Large intestine (tissue), 3 donors: ENCODE measurements around the gene NUP62. TPM values are rescaled to one million over a fixed set of nuclear protein-coding genes. Genes with fewer than 3 reads are reported as not detected.

Source experiments
- DNase-seq, 2 donors: peaks; one replicate each; pipeline versions ENCODE4 v3.0.0 to v3.0.0-alpha.2; 2013
- H3K27ac ChIP-seq: one replicate; pipeline ENCODE4 v1.5.1; 2013; ENCODE audit warnings: low read length
- H3K27me3 ChIP-seq: 2 replicates; pipeline ENCODE4 v1.6.1; 2013; ENCODE audit warnings: low read length; ENCODE audit not compliant: control insufficient read depth, insufficient read depth
- H3K36me3 ChIP-seq: 2 replicates; pipeline ENCODE4 v1.6.1; 2013; ENCODE audit warnings: low read length; ENCODE audit not compliant: control insufficient read depth, insufficient read depth
- H3K4me1 ChIP-seq: one replicate; pipeline ENCODE4 v1.6.1; 2013; ENCODE audit warnings: low read length; ENCODE audit not compliant: control insufficient read depth, insufficient read depth
- H3K4me3 ChIP-seq: one replicate; pipeline ENCODE4 v1.5.1; 2013; ENCODE audit warnings: low read length
- H3K9me3 ChIP-seq: one replicate; pipeline ENCODE4 v1.6.1; 2013; ENCODE audit warnings: mild to moderate bottlenecking, low read depth, low read length, moderate library complexity; ENCODE audit not compliant: control insufficient read depth
- WGBS: methylation state at CpG from one replicate; pipeline ENCODE4 v1.1.5; 2013; ENCODE audit warnings: low lambda C conversion rate; ENCODE audit not compliant: insufficient coverage; 5-methylcytosine and 5-hydroxymethylcytosine counted together
- polyA plus RNA-seq: library from polyadenylated mRNA; unstranded; fragments of 120-200 nt; gene quantifications from one replicate; pipeline ENCODE4 v1.2.1, GENCODE V29; 2013

NUP62 gene
- polyA plus RNA-seq, 1 donor: 46.2 TPM

DNA sequence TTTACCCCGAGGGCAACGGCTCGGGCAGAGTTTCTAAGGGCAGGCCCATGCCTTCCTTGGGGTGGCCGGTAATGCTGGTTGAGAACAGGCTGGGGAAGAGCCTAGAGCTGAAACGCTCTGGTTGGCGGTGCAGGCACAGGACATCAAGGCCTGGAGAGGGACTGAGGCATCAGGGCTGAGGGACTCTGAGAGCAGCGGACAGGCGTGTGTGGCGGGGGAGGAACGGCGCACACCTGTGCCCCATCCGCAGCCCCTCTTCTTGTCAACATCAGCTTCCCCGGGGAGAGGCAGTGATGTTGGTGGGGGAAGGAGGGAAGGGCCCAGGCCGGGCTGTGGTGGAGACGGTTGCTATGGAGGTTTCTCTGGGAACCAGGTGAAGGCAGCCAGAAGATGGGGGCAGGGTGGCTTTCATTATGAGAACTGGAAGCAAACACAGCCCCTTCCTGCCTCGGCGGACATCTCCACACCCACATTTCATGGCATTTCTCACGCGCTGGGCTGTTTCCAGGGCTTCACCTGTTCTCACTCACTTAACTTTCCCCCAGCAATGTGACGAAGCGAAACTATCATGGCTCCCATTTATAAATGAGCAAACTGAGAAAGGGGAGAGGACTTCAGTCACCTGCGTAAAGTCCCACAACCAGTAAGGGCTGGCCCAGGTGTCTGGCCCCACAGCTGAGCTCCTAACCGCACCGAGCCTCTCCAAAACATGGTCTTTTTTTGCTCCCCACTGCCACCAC is 8.5 kb downstream of the NUP62 start:
- DNase-seq: no peak
- Histone ChIP-seq H3K4me1 (no peaks in the 10 kb centered on the region), H3K4me3 (no peak overlapping the region), H3K27ac (no peak overlapping the region), H3K27me3 (no peaks in the 10 kb centered on the region), H3K9me3 (no peaks in the 10 kb centered on the region), H3K36me3 (peaks cover 67% of the 10 kb centered on the region)
- no CpG with 5 or more reads among the region's 24 CpGs for WGBS

DNA sequence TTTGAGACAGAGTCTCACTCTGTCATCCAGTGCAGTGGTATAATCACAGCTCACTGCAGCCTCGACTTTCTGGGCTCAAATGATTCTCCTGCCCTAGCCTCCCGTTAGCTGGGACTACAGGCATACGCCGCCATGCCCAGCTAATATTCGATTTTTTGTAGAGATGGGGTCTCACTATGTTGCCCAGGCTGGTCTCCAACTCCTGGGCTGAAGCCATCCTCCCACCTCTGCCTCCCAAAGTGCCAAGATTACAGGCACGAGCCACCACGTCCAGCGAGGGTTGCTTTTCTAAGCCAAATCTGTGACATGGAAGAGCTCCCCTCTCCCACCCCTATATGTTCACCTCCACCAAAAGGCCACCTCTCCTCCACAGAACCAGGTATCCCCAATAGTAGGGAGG is 11.2 kb downstream of the NUP62 start:
- H3K27ac ChIP-seq: no peak overlapping the region
- peaks cover 3% of the 10 kb centered on the region for H3K4me1 ChIP-seq
- no peak for DNase-seq
- no peaks in the 10 kb centered on the region for H3K9me3 ChIP-seq
- no CpG with 5 or more reads among the region's 8 CpGs for WGBS
- no peak overlapping the region for H3K4me3 ChIP-seq
- H3K27me3 ChIP-seq: no peaks in the 10 kb centered on the region
- peaks cover 64% of the 10 kb centered on the region for H3K36me3 ChIP-seq

DNA sequence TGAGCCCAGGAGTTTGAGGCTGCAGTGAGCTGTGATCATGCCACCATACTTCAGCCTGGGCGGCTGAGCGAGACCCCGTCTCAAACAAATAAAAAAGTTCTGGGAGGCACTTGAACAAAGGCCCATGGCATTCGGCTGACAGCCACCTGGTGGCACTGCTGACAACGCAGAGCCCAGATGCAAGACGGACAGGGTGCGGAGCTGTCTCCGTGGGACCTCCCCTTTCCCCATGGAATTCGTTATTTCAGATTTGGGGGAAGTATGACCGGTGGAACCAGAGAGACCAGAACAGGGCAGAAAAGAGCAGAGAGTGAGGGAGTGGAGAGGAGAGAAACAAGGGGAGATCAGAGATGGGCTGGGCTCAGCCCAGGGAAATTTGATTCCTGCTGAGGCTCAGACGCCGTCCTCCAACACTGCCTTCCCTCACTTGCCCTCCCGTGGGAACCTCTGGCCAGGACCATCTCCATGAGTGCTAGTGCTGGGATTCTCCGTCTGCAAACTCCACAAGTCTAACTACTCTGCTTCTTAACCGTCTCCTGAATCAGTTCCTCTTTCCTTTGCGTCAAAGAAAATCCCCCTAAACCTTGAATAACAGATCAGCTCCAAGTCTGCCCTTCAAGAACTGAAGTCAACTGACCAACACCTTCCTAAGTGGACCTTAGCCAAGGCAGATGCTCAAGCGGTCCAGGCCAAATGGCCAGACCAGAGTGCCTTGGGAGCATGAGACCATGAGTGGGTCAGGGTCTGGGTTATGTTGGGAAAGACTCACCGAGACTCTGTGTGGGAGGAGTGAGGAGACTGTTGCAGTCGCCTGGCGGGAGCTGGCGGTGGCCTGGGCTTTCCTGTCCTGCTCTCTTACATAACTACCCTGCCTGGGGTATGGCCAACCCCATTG is 12.2 kb downstream of the NUP62 start:
- H3K27me3 ChIP-seq: no peaks in the 10 kb centered on the region
- peaks cover 62% of the 10 kb centered on the region for H3K36me3 ChIP-seq
- H3K4me3 ChIP-seq: no peak overlapping the region
- H3K4me1 ChIP-seq: peaks cover 6% of the 10 kb centered on the region
- no peak overlapping the region for H3K27ac ChIP-seq
- WGBS: 94% methylated on average over 3 of the region's 21 CpGs
- H3K9me3 ChIP-seq: no peaks in the 10 kb centered on the region
- no peak for DNase-seq

DNA sequence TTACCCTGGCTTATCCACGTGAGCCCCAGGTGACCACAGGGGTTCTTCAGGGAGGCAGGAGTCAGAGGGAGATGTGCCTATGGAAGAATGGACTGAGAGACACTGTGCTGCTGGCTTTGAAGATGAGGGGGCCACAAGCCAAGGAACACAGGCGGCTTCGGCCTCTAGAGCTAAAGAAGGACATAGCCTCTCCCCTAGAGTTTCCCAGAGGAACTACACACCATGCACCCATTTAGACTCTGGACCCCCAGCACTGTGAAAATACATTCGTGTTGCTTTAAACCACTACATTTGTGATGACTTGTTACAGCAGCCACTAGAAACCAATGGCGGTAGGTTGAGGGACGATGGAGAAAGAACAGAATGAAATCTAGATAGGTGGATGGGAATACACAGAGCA is 14.0 kb downstream of the NUP62 start:
- 100% methylated on average over 3 of the region's 6 CpGs for WGBS
- no peaks in the 10 kb centered on the region for H3K27me3 ChIP-seq
- H3K4me3 ChIP-seq: no peak overlapping the region
- no peaks in the 10 kb centered on the region for H3K9me3 ChIP-seq
- H3K27ac ChIP-seq: no peak overlapping the region
- peaks cover 51% of the 10 kb centered on the region for H3K36me3 ChIP-seq
- no peak for DNase-seq
- peaks cover 6% of the 10 kb centered on the region for H3K4me1 ChIP-seq

DNA sequence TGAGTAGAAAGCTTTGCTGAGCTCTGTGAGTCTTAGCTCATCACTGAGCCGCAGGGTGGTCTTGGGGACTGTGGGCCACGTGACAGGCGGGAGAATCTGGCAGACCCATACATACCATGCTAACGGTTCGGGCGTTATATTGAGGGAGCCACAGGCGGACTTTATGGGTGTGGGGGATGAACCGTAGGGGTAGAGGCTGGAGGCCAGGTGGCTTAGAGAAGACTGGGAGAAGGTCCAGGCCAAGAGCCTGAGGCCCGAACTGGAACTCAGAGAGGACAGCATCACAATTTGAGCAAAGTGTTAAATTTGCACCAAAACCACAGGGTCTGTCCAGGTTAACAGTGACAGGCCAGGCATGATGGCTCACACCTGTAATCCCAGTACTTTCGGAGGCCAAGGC is 15.6 kb downstream of the NUP62 start:
- no CpG with 5 or more reads among the region's 10 CpGs for WGBS
- no peak overlapping the region for H3K27ac ChIP-seq
- H3K4me3 ChIP-seq: no peak overlapping the region
- H3K27me3 ChIP-seq: no peaks in the 10 kb centered on the region
- H3K36me3 ChIP-seq: peaks cover 56% of the 10 kb centered on the region
- DNase-seq: no peak
- no peaks in the 10 kb centered on the region for H3K9me3 ChIP-seq
- H3K4me1 ChIP-seq: peaks cover 6% of the 10 kb centered on the region

DNA sequence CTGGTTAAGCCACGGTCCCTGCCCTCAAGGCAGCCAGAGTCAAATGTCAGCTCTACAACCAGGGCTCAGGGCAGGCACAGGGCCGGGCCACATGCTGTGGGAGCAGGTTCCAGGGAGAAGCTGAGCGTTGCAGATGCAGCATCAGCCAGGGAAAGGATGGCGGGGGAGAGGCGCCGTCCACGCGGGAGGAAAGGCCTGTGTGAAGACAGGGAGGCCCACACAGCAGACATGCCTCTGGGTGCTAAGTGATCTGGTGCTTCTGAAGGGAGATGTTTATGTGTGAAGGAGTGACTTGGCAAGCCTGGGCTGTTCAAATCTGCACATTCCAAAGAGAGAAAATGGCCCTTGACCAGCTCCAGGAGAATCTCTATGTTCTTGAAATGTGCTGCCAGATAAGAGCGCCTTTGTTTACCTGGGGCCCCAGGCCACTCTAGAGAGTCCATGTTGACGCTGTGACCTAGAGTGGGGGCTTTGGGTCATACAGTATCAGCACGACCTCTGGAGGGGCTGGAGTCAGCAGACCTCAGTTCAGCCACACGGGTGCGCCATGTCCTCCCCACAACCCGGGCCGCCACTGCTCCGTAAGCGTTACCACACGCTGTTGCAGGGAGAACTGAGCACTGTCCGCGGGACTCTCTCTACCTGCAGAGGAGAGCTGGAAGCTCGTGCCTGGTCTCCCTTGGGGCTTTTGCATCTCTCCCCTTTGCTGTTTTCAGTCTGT is 16.2 kb downstream of the NUP62 start:
- no CpG with 5 or more reads among the region's 21 CpGs for WGBS
- Histone ChIP-seq H3K27ac (no peak overlapping the region), H3K36me3 (peaks cover 57% of the 10 kb centered on the region)

DNA sequence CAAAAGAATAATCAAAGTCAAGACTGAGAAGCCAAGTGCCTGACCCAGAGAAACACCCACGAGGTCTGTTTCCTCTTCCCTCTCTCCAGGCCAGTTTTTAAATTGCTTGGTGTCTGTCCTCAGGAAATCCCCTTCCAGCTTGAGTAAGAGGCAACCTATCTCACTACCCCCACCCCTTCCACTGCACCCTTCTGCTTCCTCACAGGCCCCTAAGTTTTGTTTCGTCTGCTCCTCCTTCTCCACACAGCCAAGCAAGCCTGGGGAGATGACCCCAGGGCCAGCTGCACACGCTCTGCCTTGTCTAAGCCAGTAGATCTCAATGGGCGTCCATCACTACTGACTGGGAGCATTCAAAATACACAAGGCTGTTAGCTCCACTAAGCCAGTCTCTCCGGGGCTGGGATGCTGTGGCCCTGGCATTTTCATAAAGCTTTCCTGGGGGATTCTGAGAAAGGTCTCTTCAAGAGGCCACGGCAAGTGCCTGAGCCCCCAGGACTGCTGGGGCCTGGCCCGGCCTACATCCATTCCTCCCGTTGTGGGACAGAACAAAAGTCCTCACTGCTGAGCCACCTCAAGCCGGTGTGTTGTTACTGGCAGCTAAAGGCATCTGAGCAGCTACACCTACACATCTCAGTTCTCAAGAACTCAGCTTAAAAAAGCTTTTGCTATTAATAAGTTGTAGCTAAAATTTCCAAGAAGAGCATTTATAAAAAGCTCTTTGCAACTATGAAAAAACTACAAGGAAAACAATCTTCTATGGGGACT is 17.7 kb downstream of the NUP62 start:
- H3K36me3 ChIP-seq: peaks cover 59% of the 10 kb centered on the region
- WGBS: no CpG with 5 or more reads among the region's 9 CpGs
- H3K4me3 ChIP-seq: no peak overlapping the region
- H3K9me3 ChIP-seq: no peaks in the 10 kb centered on the region
- H3K27ac ChIP-seq: no peak overlapping the region
- H3K27me3 ChIP-seq: no peaks in the 10 kb centered on the region
- no peak for DNase-seq
- H3K4me1 ChIP-seq: peaks cover 6% of the 10 kb centered on the region

More for the DNA sequence above, 16.2 kb downstream of the NUP62 start:
- Histone ChIP-seq H3K27me3 (no peaks in the 10 kb centered on the region), H3K4me1 (peaks cover 6% of the 10 kb centered on the region), H3K4me3 (no peak overlapping the region), H3K9me3 (no peaks in the 10 kb centered on the region)
- DNase-seq: peak in 1 of 2 donors; percentile 43

DNA sequence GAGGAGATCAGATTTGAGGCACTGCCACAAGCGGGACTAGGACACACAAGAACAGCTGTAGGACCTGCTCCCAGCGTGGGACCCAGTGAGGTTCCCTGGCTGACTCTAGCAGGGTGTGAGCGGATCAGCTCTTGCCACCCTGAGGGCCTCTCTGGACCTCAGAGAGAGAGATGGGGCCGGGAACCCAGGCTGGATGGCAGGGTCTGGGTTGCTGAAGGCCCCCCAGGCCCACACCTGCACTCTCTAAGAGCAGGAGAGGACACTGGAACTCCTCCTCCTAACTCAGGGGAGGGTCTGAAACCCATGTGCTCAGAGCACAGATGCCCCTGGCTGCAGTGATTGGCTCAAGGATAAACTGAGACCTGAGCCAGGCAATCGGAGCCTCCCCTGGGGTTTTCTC is 19.1 kb downstream of the NUP62 start:
- Histone ChIP-seq H3K9me3 (no peaks in the 10 kb centered on the region), H3K27ac (no peak overlapping the region), H3K4me1 (peaks cover 6% of the 10 kb centered on the region), H3K36me3 (peaks cover 53% of the 10 kb centered on the region), H3K27me3 (no peaks in the 10 kb centered on the region), H3K4me3 (no peak overlapping the region)
- WGBS: no CpG with 5 or more reads among the region's 5 CpGs
- DNase-seq: no peak

DNA sequence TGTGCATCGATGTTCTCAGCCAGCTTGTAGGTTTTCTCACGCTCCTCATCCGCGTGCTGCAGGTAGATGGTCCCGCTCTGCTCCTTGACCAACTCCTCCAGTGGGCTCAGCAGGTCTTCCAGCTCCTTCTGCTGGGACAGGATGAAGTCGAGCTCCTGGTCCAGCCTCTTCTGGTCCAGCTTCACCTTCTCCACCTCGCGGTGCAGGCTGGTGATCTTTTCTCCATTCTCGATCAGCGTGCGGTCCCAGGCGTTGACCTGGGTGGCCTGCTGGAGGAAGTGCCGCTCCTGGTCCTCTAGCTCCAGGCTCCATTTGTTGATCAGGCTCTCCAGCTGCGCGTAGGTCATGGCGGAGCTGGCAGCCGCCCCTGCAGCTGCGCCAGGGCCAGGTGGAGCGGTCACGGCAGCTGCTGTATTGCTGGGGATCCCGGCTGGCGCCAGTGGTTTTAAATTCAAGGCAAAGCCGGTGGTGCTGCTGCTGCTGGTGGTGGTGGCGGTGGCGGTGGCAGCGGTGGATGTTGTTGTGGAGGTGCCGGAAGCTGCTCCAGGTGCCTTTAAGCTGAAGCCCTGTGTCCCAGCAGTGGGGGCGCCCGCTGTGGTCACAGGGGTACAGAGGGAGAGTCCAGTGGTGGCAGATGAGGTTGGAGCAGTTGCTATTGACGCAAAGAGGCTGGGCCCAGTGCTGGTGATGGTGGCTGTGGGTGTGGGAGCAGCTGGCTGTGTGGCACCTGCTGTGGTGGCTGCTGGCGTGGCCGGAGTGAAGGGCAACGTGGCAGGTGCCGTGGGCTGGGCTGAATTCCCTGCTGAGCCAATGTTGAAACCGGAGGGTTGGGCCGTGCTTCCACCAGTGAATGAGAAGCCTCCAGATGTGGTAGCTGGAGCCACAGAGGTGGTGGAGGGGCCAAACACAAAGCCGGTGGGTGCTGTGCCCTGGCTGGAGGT is 20.6 kb downstream of the NUP62 start:
- Histone ChIP-seq H3K4me3 (no peak overlapping the region), H3K27me3 (no peaks in the 10 kb centered on the region), H3K36me3 (peaks cover 48% of the 10 kb centered on the region), H3K4me1 (peaks cover 6% of the 10 kb centered on the region), H3K9me3 (no peaks in the 10 kb centered on the region), H3K27ac (no peak overlapping the region)
- DNase-seq: no peak
- WGBS: 100% methylated on average over 1 of the region's 37 CpGs
